ENCODE results near the gene NBPF3.
"Not testable (repeated sequence)": the region's sequence is repeated elsewhere in the genome, so short reads cannot be mapped to it uniquely, and the experiment has no call there.

The NBPF3 gene

GRCh38 chr1:21429210-21429609, 10.7 kb upstream of the NBPF3 start:
- not testable (repeated sequence) for H3K36me3 Mint-ChIP-seq; H3K4me1 Mint-ChIP-seq; H3K27ac Mint-ChIP-seq; H3K4me3 Mint-ChIP-seq; ATAC-seq (replicated peaks); H3K9me3 Mint-ChIP-seq; DNase-seq
- H3K27me3 Mint-ChIP-seq = peaks cover 20 to 32% of the 10 kb centered on the region in 2 donors

GRCh38 chr1:21430875-21431274, 9.1 kb upstream of the NBPF3 start:
- not testable (repeated sequence) for H3K27ac Mint-ChIP-seq; H3K4me1 Mint-ChIP-seq; H3K9me3 Mint-ChIP-seq; ATAC-seq (replicated peaks); H3K36me3 Mint-ChIP-seq; H3K4me3 Mint-ChIP-seq; DNase-seq
- peaks cover 30 to 44% of the 10 kb centered on the region in 2 donors for H3K27me3 Mint-ChIP-seq

DNA sequence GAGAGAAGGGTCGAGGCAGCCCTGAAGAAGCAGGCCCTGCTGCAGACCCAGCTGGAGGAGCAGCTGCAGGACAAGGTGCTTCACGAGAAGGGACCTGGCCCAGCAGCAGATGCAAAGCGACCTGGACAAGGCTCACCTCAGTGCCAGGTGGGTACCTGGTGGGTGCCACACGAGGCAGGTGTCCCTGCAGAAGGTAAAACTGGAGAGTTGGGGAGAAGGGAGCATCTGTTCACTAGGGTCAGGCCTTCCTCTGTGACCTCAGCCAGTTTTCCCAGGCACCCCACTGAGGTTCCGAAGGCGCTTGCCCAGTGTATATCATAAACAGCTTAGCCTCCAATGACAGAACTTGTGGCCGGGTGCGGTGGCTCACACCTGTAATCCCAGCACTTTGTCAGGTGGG, 5.5 kb upstream of the NBPF3 start:
- Mint-ChIP-seq H3K4me3 (no peak overlapping the region), H3K36me3 (no peaks in the 10 kb centered on the region), H3K4me1 (peaks cover 3 to 19% of the 10 kb centered on the region in 2 donors), H3K27me3 (peaks cover 39 to 40% of the 10 kb centered on the region in 2 donors), H3K9me3 (no peaks in the 10 kb centered on the region), H3K27ac (no peak overlapping the region)
- ATAC-seq (replicated peaks) (no peak), DNase-seq (no peak)

DNA sequence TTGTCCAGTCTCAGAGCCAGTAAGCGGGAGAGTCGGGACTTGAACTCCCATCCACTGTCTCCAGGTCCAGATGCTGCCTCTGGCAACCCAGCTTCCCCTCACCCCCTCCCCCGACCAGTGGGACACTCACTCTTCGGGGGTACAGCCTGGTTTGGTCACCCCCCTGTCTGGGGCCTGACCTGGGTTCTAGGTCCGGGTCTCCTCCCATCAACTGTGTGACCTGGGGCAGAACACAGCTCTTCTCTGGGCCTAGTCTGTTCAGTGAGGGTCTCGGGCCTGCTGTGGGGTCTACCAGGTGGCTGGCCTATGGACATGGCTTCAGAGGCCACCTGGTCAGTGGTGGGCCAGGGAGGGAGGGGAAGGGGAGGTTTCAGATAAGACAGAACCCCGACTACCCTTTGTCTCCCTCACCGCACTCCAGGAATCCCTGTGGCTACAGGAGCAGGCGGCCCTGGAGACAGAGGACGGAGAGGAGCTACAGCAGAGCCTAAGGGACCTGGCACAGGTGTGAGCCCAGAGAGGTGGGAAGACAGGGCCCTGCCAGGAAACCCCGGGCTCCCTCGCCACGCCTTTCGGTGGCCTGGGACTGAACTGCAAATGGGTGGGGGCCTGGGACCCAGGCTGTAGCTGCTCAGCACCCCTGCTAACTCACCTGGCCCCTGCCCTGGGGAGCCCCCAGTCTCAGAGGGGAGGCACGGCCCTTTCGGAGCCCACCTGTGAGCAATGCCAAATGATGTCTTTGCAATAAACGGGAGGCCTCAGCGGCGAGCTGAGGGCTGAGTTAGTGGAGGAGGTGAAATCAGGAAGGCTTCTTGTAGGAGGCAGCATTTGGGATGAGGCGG, 4.1 kb upstream of the NBPF3 start:
- peaks cover 0 to 2% of the 10 kb centered on the region in 2 donors for H3K36me3 Mint-ChIP-seq
- H3K27ac Mint-ChIP-seq = no peak overlapping the region
- ATAC-seq (replicated peaks) (no peak), DNase-seq (no peak)
- H3K9me3 Mint-ChIP-seq = no peaks in the 10 kb centered on the region
- H3K27me3 Mint-ChIP-seq = peaks cover 35 to 45% of the 10 kb centered on the region in 2 donors
- no peak overlapping the region for H3K4me3 Mint-ChIP-seq
- peaks cover 11 to 30% of the 10 kb centered on the region in 2 donors for H3K4me1 Mint-ChIP-seq

GRCh38 chr1:21436488-21437340, 3.2 kb upstream of the NBPF3 start:
- H3K27me3 Mint-ChIP-seq = peaks cover 32 to 45% of the 10 kb centered on the region in 2 donors
- ATAC-seq (replicated peaks) = no peak
- no peak overlapping the region for H3K27ac Mint-ChIP-seq
- no peaks in the 10 kb centered on the region for H3K9me3 Mint-ChIP-seq
- no peak for DNase-seq
- peak overlapping the region; percentile 39 to 50 for H3K4me3 Mint-ChIP-seq
- peaks cover 12 to 34% of the 10 kb centered on the region in 2 donors for H3K4me1 Mint-ChIP-seq
- peaks cover 0 to 2% of the 10 kb centered on the region in 2 donors for H3K36me3 Mint-ChIP-seq

DNA sequence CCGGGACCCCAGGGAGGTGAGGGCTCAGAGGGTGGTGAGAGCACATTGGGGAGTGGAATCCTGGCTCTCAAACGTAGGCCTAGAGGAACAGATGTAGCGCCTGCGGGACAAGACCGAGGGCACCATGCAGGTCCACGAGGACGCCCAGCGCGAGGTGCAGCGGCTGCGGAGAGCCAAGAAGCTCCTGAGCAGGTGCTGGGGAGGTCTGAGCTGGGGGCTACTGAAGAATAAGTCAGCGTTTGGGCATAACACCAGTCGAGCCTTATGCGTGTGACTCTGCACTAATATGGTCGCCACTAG, 2.6 kb upstream of the NBPF3 start:
- ATAC-seq (replicated peaks) (no peak), DNase-seq (no peak)
- no peak overlapping the region for H3K27ac Mint-ChIP-seq
- peaks cover 12 to 34% of the 10 kb centered on the region in 2 donors for H3K4me1 Mint-ChIP-seq
- H3K36me3 Mint-ChIP-seq = peaks cover 0 to 2% of the 10 kb centered on the region in 2 donors
- H3K9me3 Mint-ChIP-seq = no peaks in the 10 kb centered on the region
- no peak overlapping the region for H3K4me3 Mint-ChIP-seq
- peaks cover 32 to 45% of the 10 kb centered on the region in 2 donors for H3K27me3 Mint-ChIP-seq

GRCh38 chr1:21438646-21439312, 1.2 kb upstream of the NBPF3 start:
- H3K4me3 Mint-ChIP-seq = peak overlapping the region; percentile 39 to 74
- peaks cover 32 to 38% of the 10 kb centered on the region in 2 donors for H3K27me3 Mint-ChIP-seq
- not testable (repeated sequence) for DNase-seq; ATAC-seq (replicated peaks); H3K9me3 Mint-ChIP-seq; H3K27ac Mint-ChIP-seq; H3K36me3 Mint-ChIP-seq
- H3K4me1 Mint-ChIP-seq = peaks cover 12 to 34% of the 10 kb centered on the region in 2 donors

GRCh38 chr1:21439345-21439720, 604 bp upstream of the NBPF3 start:
- H3K9me3 Mint-ChIP-seq = no peaks in the 10 kb centered on the region
- H3K27me3 Mint-ChIP-seq = peaks cover 29 to 34% of the 10 kb centered on the region in 2 donors
- ATAC-seq (replicated peaks) = no peak
- H3K4me1 Mint-ChIP-seq = peaks cover 12 to 34% of the 10 kb centered on the region in 2 donors
- DNase-seq = no peak
- H3K4me3 Mint-ChIP-seq = peak overlapping the region; percentile 96 to 99
- H3K27ac Mint-ChIP-seq = peak overlapping the region; percentile 84
- H3K36me3 Mint-ChIP-seq = peaks cover 0 to 2% of the 10 kb centered on the region in 2 donors

DNA sequence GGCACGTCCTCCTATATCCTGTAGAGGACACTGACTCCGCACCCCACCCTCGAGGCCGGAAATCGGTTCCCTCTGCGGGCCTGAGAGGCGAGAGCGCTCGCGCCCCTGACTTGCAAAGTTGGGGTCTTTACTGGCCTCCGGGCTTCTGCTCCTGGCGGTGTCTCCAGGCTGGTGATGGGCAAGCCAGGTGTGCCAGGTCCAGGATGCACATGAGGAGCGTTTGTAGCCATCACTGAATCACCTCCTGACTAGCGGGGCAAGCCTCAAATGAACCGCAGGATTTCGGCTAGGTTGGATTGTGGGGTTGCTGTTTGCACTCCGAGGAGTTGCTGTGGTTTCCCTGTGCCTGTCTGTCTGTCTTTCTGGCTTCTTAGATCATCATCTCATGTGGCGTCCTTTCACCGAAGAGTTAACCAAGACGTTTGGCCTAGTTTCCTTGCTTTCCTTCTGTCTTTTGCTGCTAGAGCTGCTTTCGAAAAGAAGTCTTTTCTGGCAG, 741 bp downstream of the NBPF3 start:
- Mint-ChIP-seq H3K27me3 (peaks cover 16 to 27% of the 10 kb centered on the region in 2 donors), H3K4me1 (peaks cover 12 to 34% of the 10 kb centered on the region in 2 donors), H3K4me3 (peak overlapping the region; percentile 96 to 99)
- H3K36me3 Mint-ChIP-seq; H3K9me3 Mint-ChIP-seq; H3K27ac Mint-ChIP-seq; DNase-seq; ATAC-seq (replicated peaks): not testable (repeated sequence)

GRCh38 chr1:21446647-21447046, 6.7 kb downstream of the NBPF3 start:
- peaks cover 26 to 34% of the 10 kb centered on the region in 2 donors for H3K36me3 Mint-ChIP-seq
- ATAC-seq (replicated peaks) = not testable (repeated sequence)

DNA sequence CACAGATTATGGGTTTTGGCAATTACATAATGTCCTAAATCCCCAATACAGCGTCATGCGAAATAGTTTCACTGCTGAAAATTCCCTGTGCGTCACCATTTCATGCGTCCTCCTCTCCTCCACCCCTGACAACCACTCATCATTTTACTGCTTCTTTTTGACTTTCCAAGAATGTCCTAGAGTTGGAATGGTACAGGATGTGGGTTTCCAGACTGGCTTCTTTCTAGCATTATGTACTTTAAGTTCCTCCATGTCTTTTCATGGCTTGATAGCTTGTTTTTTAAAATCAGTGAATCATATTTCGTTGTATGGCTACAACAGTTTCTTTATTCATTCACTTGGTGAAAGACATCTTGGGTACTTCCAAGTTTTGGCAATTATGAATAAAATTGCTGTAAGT, 7.4 kb downstream of the NBPF3 start:
- Mint-ChIP-seq H3K27ac (no peak overlapping the region), H3K9me3 (no peaks in the 10 kb centered on the region), H3K27me3 (no peaks in the 10 kb centered on the region), H3K36me3 (peaks cover 26 to 34% of the 10 kb centered on the region in 2 donors), H3K4me3 (no peak overlapping the region), H3K4me1 (peaks cover 2 to 11% of the 10 kb centered on the region in 2 donors)
- ATAC-seq (replicated peaks) (no peak), DNase-seq (no peak)

More at GRCh38 chr1:21446647-21447046, 6.7 kb downstream of the NBPF3 start:
- not testable (repeated sequence) for DNase-seq, H3K9me3 Mint-ChIP-seq, H3K4me3 Mint-ChIP-seq, H3K27ac Mint-ChIP-seq, H3K27me3 Mint-ChIP-seq
- peaks cover 2 to 11% of the 10 kb centered on the region in 2 donors for H3K4me1 Mint-ChIP-seq

DNA sequence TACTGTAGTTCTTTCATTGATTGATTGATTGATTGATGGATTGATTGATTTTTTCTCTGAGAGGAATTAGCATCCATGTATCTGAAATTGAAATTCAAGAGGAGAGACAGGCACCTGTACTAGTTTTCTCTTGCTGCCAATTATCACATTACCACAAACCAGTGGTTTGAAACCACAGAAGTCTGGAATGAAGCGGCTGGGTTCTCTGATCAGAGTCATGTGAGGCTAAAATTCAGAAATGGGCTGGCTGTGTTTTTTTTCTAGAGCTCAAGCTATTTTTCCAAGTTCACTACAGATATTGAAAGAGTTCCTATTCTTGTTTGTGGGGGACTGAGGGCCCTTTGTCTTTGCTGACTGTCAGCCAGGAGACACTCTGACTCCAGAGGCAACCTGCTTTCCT, 10.0 kb downstream of the NBPF3 start:
- peaks cover 2 to 11% of the 10 kb centered on the region in 2 donors for H3K4me1 Mint-ChIP-seq
- H3K4me3 Mint-ChIP-seq = no peak overlapping the region
- H3K27ac Mint-ChIP-seq = no peak overlapping the region
- H3K9me3 Mint-ChIP-seq = no peaks in the 10 kb centered on the region
- no peak for ATAC-seq (replicated peaks)
- DNase-seq = no peak
- peaks cover 30 to 41% of the 10 kb centered on the region in 2 donors for H3K36me3 Mint-ChIP-seq
- no peaks in the 10 kb centered on the region for H3K27me3 Mint-ChIP-seq

DNA sequence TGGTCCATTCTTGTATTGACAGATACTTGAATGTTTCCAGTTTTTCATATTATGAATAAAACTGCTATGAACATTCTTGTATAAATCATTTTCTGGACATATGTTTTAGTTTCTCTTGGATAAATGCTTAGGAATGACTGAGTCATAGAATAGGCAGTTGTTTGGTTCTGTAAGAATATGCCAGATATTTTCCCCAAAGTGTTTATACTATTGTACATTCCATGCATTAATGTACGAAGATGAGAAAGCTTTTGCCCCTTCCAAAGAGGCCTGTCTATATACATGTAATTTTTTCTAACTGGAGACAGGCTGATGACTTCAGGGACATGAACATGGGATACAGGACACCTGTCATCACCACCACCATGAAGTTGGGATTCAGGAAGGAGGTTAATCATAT, 11.3 kb downstream of the NBPF3 start:
- Mint-ChIP-seq H3K27me3 (no peaks in the 10 kb centered on the region), H3K36me3 (peaks cover 23 to 33% of the 10 kb centered on the region in 2 donors), H3K27ac (no peak overlapping the region), H3K4me1 (peaks cover 2 to 6% of the 10 kb centered on the region in 2 donors), H3K4me3 (no peak overlapping the region), H3K9me3 (no peaks in the 10 kb centered on the region)
- DNase-seq (no peak), ATAC-seq (replicated peaks) (no peak)

GRCh38 chr1:21451981-21452411, 12.1 kb downstream of the NBPF3 start:
- no peaks in the 10 kb centered on the region for H3K9me3 Mint-ChIP-seq
- no peak for ATAC-seq (replicated peaks)
- H3K27me3 Mint-ChIP-seq = no peaks in the 10 kb centered on the region
- H3K27ac Mint-ChIP-seq = no peak overlapping the region
- no peak for DNase-seq
- no peaks in the 10 kb centered on the region for H3K4me1 Mint-ChIP-seq
- H3K36me3 Mint-ChIP-seq = peaks cover 19 to 27% of the 10 kb centered on the region in 2 donors
- H3K4me3 Mint-ChIP-seq = no peak overlapping the region

Data from stimulated activated naive B cell treated with anti-CD40 and anti-IgM and Interleukin-4, amounts not matched to agents 10 μg/mL and 1 μg/mL and 100 μg/mL, for 72 hours (primary cell).